CD4-positive, alpha-beta T cell (primary cell): ENCODE results near the gene PKD1L1. TPM values are rescaled to one million over a fixed set of nuclear protein-coding genes. Genes with fewer than 3 reads are reported as not detected.

Experiments used
- ATAC-seq: fragments of 200-7000 bp; cut with Tn5 transposase; one replicate; pipeline ENCODE4 v1.10.0; 2022; ENCODE audit warnings: mild to moderate bottlenecking; ENCODE audit not compliant: poor library complexity
- CTCF ChIA-PET: fragments of 350-600 bp; sonication (Branson Sonifier 250); formaldehyde crosslinking; loops from one replicate; lab custom pipeline; 2021; ENCODE audit warnings: antibody characterized with exemption, inconsistent platforms; lab: Charles Lee
- POLR2A ChIA-PET: fragments of 350-600 bp; sonication (Branson Sonifier 250); formaldehyde crosslinking; loops from one replicate; lab custom pipeline; 2021; ENCODE audit warnings: antibody characterized with exemption, inconsistent platforms; lab: Charles Lee
- DNase-seq, 14 experiments: peaks; one replicate each; pipeline ENCODE4 v3.0.0-alpha.2; 2013 to 2020; ENCODE audit warnings: mixed read lengths in 2 of 14
- H3K27ac ChIP-seq, 2 donors: one replicate each; pipeline versions ENCODE4 v1.5.1 to v1.7.0; 2013; ENCODE audit warnings: low read length in 2 of 2, low read depth in 1 of 2, mild to moderate bottlenecking in 1 of 2
- H3K27me3 ChIP-seq, 2 experiments: 1 replicate in 1 of 2; 2 replicates in 1 of 2; pipeline versions ENCODE4 v1.6.1 to v1.7.0; 2013; ENCODE audit warnings: low read length in 2 of 2, control low read depth in 1 of 2, mild to moderate bottlenecking in 1 of 2, moderate library complexity in 1 of 2; ENCODE audit not compliant: insufficient read depth in 2 of 2, control insufficient read depth in 1 of 2
- H3K36me3 ChIP-seq: one replicate; pipeline ENCODE4 v1.6.1; 2013; ENCODE audit warnings: low read length, control low read depth; ENCODE audit not compliant: insufficient read depth
- H3K4me1 ChIP-seq: one replicate; pipeline ENCODE4 v1.6.1; 2013; ENCODE audit warnings: low read length, control low read depth; ENCODE audit not compliant: insufficient read depth
- H3K4me3 ChIP-seq: one replicate; pipeline ENCODE4 v1.5.1; 2013; ENCODE audit warnings: mild to moderate bottlenecking, low read length, moderate library complexity
- H3K9me3 ChIP-seq, 2 experiments: 1 replicate in 1 of 2; 2 replicates in 1 of 2; pipeline versions ENCODE4 v1.6.1 to v1.7.0; 2013; ENCODE audit warnings: low read length in 2 of 2, mild to moderate bottlenecking in 2 of 2, control low read depth in 1 of 2, moderate library complexity in 1 of 2; ENCODE audit not compliant: control insufficient read depth in 1 of 2, insufficient read depth in 1 of 2
- H3K27ac Mint-ChIP-seq: one replicate; pipeline ENCODE4 v1.8.0; 2020; ENCODE audit warnings: mixed read lengths
- H3K27me3 Mint-ChIP-seq: one replicate; pipeline ENCODE4 v1.8.0; 2021; ENCODE audit warnings: mixed read lengths
- H3K36me3 Mint-ChIP-seq: one replicate; pipeline ENCODE4 v1.8.0; 2021; ENCODE audit warnings: low read depth, mixed read lengths
- H3K4me1 Mint-ChIP-seq: one replicate; pipeline ENCODE4 v1.8.0; 2021; ENCODE audit warnings: low read depth, mixed read lengths
- H3K4me3 Mint-ChIP-seq: one replicate; pipeline ENCODE4 v1.8.0; 2020; ENCODE audit warnings: mild to moderate bottlenecking, mixed read lengths
- H3K9me3 Mint-ChIP-seq: one replicate; pipeline ENCODE4 v1.8.0; 2020; ENCODE audit warnings: mixed read lengths
- CTCF ChIP-seq: fragments of 200-600 bp; IDR thresholded peaks from one replicate; pipeline ENCODE4 v1.8.0; 2022; ENCODE audit warnings: antibody characterized with exemption, mild to moderate bottlenecking
- intact Hi-C, 2 experiments: fragments of 100-400 bp; cut with DNase I in 1 of 2; cut with micrococcal nuclease in 1 of 2; formaldehyde crosslinking; loops; one replicate each; pipeline versions ENCODE4 v1.15.1 to v1.9.0; 2023 to 2025; cut with DNase I, micrococcal nuclease
- total RNA-seq, 174 experiments: library from RNA in 2 of 174; stranded (reverse) in 2 of 174; gene quantifications; one replicate each; pipeline ENCODE4 v1.2.3 and lab custom pipeline; 2021 to 2026

PKD1L1 gene
- total RNA-seq, 2 experiments from 2014 or later, result 0.20 to 0.25 TPM

- Mint-ChIP-seq H3K4me3 (no peak overlapping the region), H3K27me3 (no peaks in the 10 kb centered on the region), H3K36me3 (no peaks in the 10 kb centered on the region), H3K4me1 (no peaks in the 10 kb centered on the region), H3K27ac (no peak overlapping the region), H3K9me3 (no peaks in the 10 kb centered on the region)
- no peak overlapping the region for H3K27ac ChIP-seq
- intact Hi-C loops, result no loop called here
- ATAC-seq, result no peak
- CTCF ChIA-PET, result no interaction called here
- POLR2A ChIA-PET, result no interaction called here
- no peaks in the 10 kb centered on the region for H3K9me3 ChIP-seq
- H3K27me3 ChIP-seq, result peaks cover 0 to 2% of the 10 kb centered on the region in 2 experiments
- no peaks in the 10 kb centered on the region for H3K36me3 ChIP-seq
- no peak for DNase-seq
- no peak overlapping the region for H3K4me3 ChIP-seq
- no peak for TF ChIP-seq CTCF
- H3K4me1 ChIP-seq, result no peaks in the 10 kb centered on the region
Measured at GRCh38 chr7:47814905-47815613, 133.2 kb downstream of the PKD1L1 start.

GRCh38 chr7:47813620-47814260, 134.5 kb downstream of the PKD1L1 start:
- no peak for TF ChIP-seq CTCF
- no peak for DNase-seq
- no peaks in the 10 kb centered on the region for H3K36me3 Mint-ChIP-seq
- H3K9me3 Mint-ChIP-seq, result no peaks in the 10 kb centered on the region
- H3K9me3 ChIP-seq, result no peaks in the 10 kb centered on the region
- no peaks in the 10 kb centered on the region for H3K27me3 Mint-ChIP-seq
- H3K4me3 Mint-ChIP-seq, result no peak overlapping the region
- no peak overlapping the region for H3K4me3 ChIP-seq
- H3K27ac ChIP-seq, result no peak overlapping the region
- ChIA-PET POLR2A (no interaction called here), CTCF (no interaction called here)
- no peaks in the 10 kb centered on the region for H3K4me1 ChIP-seq
- intact Hi-C loops, result no loop called here
- peaks cover 0 to 2% of the 10 kb centered on the region in 2 experiments for H3K27me3 ChIP-seq
- H3K27ac Mint-ChIP-seq, result no peak overlapping the region
- ATAC-seq, result no peak
- no peaks in the 10 kb centered on the region for H3K4me1 Mint-ChIP-seq
- no peaks in the 10 kb centered on the region for H3K36me3 ChIP-seq

- no peak overlapping the region for H3K4me3 ChIP-seq
- POLR2A ChIA-PET, result no interaction called here
- no peaks in the 10 kb centered on the region for H3K4me1 ChIP-seq
- no peak for ATAC-seq
- DNase-seq, result no peak
- H3K36me3 ChIP-seq, result no peaks in the 10 kb centered on the region
- Mint-ChIP-seq H3K9me3 (no peaks in the 10 kb centered on the region), H3K36me3 (no peaks in the 10 kb centered on the region), H3K27ac (no peak overlapping the region), H3K4me1 (no peaks in the 10 kb centered on the region), H3K27me3 (no peaks in the 10 kb centered on the region), H3K4me3 (no peak overlapping the region)
- H3K9me3 ChIP-seq, result no peaks in the 10 kb centered on the region
- TF ChIP-seq CTCF, result no peak
- intact Hi-C loops, result no loop called here
- peaks cover 0 to 2% of the 10 kb centered on the region in 2 experiments for H3K27me3 ChIP-seq
- CTCF ChIA-PET, result interaction anchor here (0.8 kb wide), 1 partner anchor 71 kb away, joined by 3 read pairs; no protein-coding TSS in a partner anchor
- no peak overlapping the region for H3K27ac ChIP-seq
Measured at GRCh38 chr7:47812429-47813136, 135.7 kb downstream of the PKD1L1 start.
